ENCODE data around the gene ARHGAP10.

The ARHGAP10 gene

DNA sequence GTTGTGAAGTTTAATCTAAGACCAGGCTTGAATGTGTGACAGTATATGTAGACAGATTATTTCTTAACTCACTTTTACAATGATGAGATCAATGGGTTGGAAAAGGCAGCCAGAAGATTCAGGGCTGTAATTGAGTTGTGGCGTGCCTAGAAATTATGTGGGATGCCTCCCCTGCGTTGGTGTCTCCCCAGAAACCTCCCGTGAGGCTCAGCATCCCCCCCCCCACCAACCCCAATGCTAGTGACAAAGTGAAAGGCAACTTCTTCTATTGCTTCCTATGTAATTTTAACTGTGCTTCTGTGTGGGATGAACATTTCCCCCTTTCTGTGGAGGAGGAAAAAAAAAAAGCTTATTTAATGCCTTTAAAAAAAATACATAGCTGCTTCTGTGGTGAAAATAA lies 297.9 kb downstream of the ARHGAP10 start:
- Histone ChIP-seq H3K4me3 (replicated peaks; ENCODE audit: low read depth, low read length) (no peak overlapping the region), H3K36me3 (ENCODE audit: control insufficient read depth, insufficient read depth, low read length) (0 out of 2 replicates have a peak, but pooled peaks cover 1% of the 10 kb centered on the region), H3K27me3 (replicated peaks; ENCODE audit: control insufficient read depth, insufficient read depth, low read length) (no peaks in the 10 kb centered on the region)
- TF ChIP-seq, protein P1, sequence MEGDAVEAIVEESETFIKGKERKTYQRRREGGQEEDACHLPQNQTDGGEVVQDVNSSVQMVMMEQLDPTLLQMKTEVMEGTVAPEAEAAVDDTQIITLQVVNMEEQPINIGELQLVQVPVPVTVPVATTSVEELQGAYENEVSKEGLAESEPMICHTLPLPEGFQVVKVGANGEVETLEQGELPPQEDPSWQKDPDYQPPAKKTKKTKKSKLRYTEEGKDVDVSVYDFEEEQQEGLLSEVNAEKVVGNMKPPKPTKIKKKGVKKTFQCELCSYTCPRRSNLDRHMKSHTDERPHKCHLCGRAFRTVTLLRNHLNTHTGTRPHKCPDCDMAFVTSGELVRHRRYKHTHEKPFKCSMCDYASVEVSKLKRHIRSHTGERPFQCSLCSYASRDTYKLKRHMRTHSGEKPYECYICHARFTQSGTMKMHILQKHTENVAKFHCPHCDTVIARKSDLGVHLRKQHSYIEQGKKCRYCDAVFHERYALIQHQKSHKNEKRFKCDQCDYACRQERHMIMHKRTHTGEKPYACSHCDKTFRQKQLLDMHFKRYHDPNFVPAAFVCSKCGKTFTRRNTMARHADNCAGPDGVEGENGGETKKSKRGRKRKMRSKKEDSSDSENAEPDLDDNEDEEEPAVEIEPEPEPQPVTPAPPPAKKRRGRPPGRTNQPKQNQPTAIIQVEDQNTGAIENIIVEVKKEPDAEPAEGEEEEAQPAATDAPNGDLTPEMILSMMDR (IDR thresholded peaks at IDR 0.05; ENCODE audit: insufficient read depth, low read length, poor library complexity, severe bottlenecking): no peak
- DNase-seq (ENCODE audit: extremely low read depth, insufficient read length): no peak

GRCh38 chr4:148030193-148030873 lies 298.4 kb downstream of the ARHGAP10 start:
- no peaks in the 10 kb centered on the region for H3K27me3 ChIP-seq (replicated peaks; ENCODE audit: control insufficient read depth, insufficient read depth, low read length)
- no peak overlapping the region for H3K4me3 ChIP-seq (replicated peaks; ENCODE audit: low read depth, low read length)

GRCh38 chr4:148034813-148035212 lies 302.9 kb downstream of the ARHGAP10 start:
- TF ChIP-seq, protein P1 (IDR thresholded peaks at IDR 0.05; ENCODE audit: insufficient read depth, low read length, poor library complexity, severe bottlenecking): no peak
- Histone ChIP-seq H3K36me3 (ENCODE audit: control insufficient read depth, insufficient read depth, low read length) (0 out of 2 replicates have a peak, but pooled peaks cover 1% of the 10 kb centered on the region), H3K27me3 (replicated peaks; ENCODE audit: control insufficient read depth, insufficient read depth, low read length) (no peaks in the 10 kb centered on the region), H3K4me3 (replicated peaks; ENCODE audit: low read depth, low read length) (no peak overlapping the region)
- no peak for DNase-seq (ENCODE audit: extremely low read depth, insufficient read length)

More at GRCh38 chr4:148030193-148030873, 298.4 kb downstream of the ARHGAP10 start:
- H3K36me3 ChIP-seq (ENCODE audit: control insufficient read depth, insufficient read depth, low read length): 0 out of 2 replicates have a peak, but pooled peaks cover 1% of the 10 kb centered on the region
- TF ChIP-seq, protein P1 (IDR thresholded peaks at IDR 0.05; ENCODE audit: insufficient read depth, low read length, poor library complexity, severe bottlenecking): no peak
- DNase-seq (ENCODE audit: extremely low read depth, insufficient read length): no peak

DNA sequence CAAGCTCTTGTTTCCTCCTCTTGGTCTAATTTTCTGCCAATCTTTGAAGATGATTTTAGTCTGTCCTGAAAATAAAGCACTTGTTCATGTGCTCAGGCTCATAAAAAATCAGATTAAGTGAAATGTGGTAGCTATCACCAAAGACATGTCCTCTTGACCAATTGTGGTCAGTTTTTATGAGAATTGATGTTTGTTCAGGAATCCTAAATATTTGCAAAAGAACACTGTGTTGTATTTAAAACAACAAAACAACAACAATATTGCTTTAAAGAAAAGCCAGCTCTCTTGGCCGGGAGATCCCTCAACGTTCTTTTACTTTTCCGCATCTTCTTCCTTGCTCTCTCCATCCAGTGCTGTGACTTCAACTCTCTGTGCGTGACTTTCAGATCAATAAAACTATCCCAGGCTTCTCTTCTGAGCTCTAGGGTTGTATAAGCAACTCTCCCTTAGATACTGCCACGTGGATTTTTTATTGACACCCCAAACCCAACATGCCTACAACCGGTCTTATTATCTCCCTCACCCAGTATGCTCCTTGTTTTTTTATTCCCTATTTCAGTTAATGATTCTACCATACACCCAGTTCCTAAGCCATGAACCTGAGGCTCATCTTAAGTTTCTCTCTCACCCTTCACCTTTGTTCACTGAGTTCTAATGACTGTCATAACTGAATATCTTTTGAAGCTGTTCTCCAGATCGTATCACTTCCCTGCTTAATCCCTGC lies 309.9 kb downstream of the ARHGAP10 start:
- Histone ChIP-seq H3K36me3 (ENCODE audit: control insufficient read depth, insufficient read depth, low read length) (peaks cover under 1% of the 10 kb centered on the region; the same call in 1 of the 2 replicates), H3K4me3 (replicated peaks; ENCODE audit: low read depth, low read length) (no peak overlapping the region), H3K27me3 (replicated peaks; ENCODE audit: control insufficient read depth, insufficient read depth, low read length) (no peaks in the 10 kb centered on the region)
- TF ChIP-seq, protein P1 (IDR thresholded peaks at IDR 0.05; ENCODE audit: insufficient read depth, low read length, poor library complexity, severe bottlenecking): no peak
- no peak for DNase-seq (ENCODE audit: extremely low read depth, insufficient read length)

GRCh38 chr4:148044089-148044911 lies 312.4 kb downstream of the ARHGAP10 start:
- TF ChIP-seq, protein P1 (IDR thresholded peaks at IDR 0.05; ENCODE audit: insufficient read depth, low read length, poor library complexity, severe bottlenecking): no peak
- no peak for DNase-seq (ENCODE audit: extremely low read depth, insufficient read length)
- no peaks in the 10 kb centered on the region for H3K27me3 ChIP-seq (replicated peaks; ENCODE audit: control insufficient read depth, insufficient read depth, low read length)
- H3K36me3 ChIP-seq (ENCODE audit: control insufficient read depth, insufficient read depth, low read length): peaks cover 4% of the 10 kb centered on the region
- H3K4me3 ChIP-seq (replicated peaks; ENCODE audit: low read depth, low read length): no peak overlapping the region
